ENCODE measurements around the gene FAF2.
"Not testable (repeated sequence)": the region's sequence is repeated elsewhere in the genome, so short reads cannot be mapped to it uniquely, and the experiment has no call there.

Gene FAF2

GRCh38 chr5:176418251-176418650, 29.9 kb upstream of the FAF2 start:
- no peak for DNase-seq

GRCh38 chr5:176420086-176420485, 28.1 kb upstream of the FAF2 start:
- no peak for DNase-seq

GRCh38 chr5:176420972-176421544, 27.1 kb upstream of the FAF2 start:
- no peak for DNase-seq

- no peak for DNase-seq
Observed at GRCh38 chr5:176424181-176424580, 24.0 kb upstream of the FAF2 start.

- no peak for DNase-seq
Observed at GRCh38 chr5:176425138-176425537, 23.0 kb upstream of the FAF2 start.

GRCh38 chr5:176425791-176426190, 22.4 kb upstream of the FAF2 start:
- no peak for DNase-seq

GRCh38 chr5:176426876-176427275, 21.3 kb upstream of the FAF2 start:
- DNase-seq = no peak

- no peak for DNase-seq
Observed at GRCh38 chr5:176427971-176428370, 20.2 kb upstream of the FAF2 start.

GRCh38 chr5:176429972-176430371, 18.2 kb upstream of the FAF2 start:
- DNase-seq = no peak

- no peak for DNase-seq
Observed at GRCh38 chr5:176432707-176433106, 15.5 kb upstream of the FAF2 start.

GRCh38 chr5:176436656-176437055, 11.5 kb upstream of the FAF2 start:
- no peak for DNase-seq

GRCh38 chr5:176438959-176439757, 9.0 kb upstream of the FAF2 start:
- DNase-seq = no peak

GRCh38 chr5:176440927-176441706, 7.1 kb upstream of the FAF2 start:
- DNase-seq = no peak

- no peak for DNase-seq
Observed at GRCh38 chr5:176441921-176442323, 6.3 kb upstream of the FAF2 start.

GRCh38 chr5:176442911-176443310, 5.3 kb upstream of the FAF2 start:
- DNase-seq = not testable (repeated sequence)

GRCh38 chr5:176444742-176445141, 3.4 kb upstream of the FAF2 start:
- no peak for DNase-seq

- no peak for DNase-seq
Observed at GRCh38 chr5:176446028-176446665, 2.0 kb upstream of the FAF2 start.

GRCh38 chr5:176446884-176447590, 1.1 kb upstream of the FAF2 start:
- DNase-seq = no peak

GRCh38 chr5:176447591-176447977, 601 bp upstream of the FAF2 start:
- DNase-seq = peak in 1 of 2 experiments; percentile 48

- no peak for DNase-seq
Observed at GRCh38 chr5:176450077-176450476, 1.9 kb downstream of the FAF2 start.

GRCh38 chr5:176454724-176455394, 6.7 kb downstream of the FAF2 start:
- no peak for DNase-seq

- DNase-seq = no peak
Observed at GRCh38 chr5:176458904-176459561, 10.8 kb downstream of the FAF2 start.
